HG03095 (cell line): ENCODE results near the gene ENTHD1.

Source experiments
- ATAC-seq: cut with Tn5 transposase; IDR thresholded peaks from one replicate; pipeline ENCODE4 v1.9.1; 2021; ENCODE audit warnings: moderate library complexity; ENCODE audit not compliant: unreplicated experiment

ENTHD1 gene

DNA sequence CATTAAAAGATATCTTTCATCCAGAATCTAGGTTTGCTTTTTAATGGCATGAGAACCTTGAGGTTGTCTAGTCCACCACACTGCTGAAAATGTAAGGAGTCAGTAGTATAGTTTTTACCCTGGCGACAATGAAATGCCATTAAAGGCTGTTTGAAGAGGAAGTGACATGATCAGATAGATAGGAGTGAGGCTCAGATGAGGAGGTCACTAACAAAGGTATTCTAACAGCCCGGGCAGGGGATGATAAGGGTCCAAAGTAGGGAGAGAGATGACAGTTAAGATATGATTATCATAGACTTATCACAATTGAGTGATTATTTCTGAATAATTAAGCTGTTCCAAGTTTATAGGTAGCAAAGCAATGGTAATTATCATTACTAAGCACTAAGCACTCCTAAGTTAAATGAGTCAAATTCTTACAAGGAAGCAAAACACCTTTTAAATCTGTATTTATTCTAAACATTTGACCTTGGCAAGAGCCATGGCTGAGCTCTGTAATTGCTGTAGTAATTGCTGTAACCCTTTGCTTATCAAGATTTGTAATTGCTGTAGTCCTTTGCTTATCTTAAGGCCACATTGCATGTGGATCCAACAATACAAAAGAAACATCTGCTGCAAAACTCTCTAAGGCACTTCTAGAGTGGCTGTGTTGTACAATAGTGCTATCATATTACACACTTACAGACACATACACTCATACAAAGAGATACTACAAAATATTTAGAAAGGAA is 92.6 kb downstream of the ENTHD1 start:
- ATAC-seq = no peak

DNA sequence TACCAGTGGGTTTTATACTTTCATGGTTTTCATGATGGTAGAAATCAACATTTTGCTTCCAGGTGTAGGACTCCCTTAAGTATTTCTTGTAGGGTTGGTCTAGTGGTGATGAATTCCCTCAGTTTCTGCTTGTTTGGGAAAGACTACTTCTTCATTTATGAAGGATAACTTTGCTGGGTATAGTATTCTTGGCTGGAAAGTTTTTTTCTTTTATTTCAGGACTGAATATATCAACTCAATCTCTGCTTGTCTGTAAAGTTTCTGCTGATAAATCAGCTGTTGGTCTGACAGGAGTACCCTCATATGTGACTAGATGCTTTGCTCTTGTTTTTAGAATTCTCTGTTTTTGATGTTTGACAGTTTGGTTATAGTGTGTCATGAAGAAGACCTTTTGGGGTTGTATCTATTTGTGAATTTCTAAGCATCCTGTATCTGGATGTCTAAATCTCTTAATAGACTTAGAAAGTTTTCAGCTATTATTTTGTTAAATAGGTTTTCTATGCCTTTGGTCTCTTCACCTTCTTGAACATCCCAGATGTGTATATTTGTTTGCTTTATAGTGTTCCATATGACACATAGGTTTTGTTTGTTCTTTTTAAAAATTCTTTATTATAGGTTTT is 95.9 kb downstream of the ENTHD1 start:
- no peak for ATAC-seq

DNA sequence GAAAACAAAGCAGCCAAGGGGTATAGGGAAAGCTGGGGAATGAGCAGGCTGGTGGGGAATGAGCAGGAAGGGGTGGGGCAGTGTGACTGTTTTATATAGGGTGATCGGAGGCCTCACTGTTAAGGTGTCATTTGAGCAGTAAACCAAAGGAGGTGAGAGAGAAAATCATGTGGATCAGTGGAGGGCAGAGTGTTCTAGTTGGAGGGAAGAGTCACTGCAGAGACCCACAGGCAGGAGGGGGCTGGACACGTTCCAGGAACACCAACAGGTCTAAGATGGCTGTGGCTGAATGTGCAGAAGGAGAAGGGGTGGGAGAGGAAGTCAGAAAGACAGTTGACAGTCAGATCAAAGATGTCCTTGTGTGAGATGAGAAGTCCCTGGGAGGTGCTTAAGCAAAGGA is 103.8 kb downstream of the ENTHD1 start:
- ATAC-seq = no peak

DNA sequence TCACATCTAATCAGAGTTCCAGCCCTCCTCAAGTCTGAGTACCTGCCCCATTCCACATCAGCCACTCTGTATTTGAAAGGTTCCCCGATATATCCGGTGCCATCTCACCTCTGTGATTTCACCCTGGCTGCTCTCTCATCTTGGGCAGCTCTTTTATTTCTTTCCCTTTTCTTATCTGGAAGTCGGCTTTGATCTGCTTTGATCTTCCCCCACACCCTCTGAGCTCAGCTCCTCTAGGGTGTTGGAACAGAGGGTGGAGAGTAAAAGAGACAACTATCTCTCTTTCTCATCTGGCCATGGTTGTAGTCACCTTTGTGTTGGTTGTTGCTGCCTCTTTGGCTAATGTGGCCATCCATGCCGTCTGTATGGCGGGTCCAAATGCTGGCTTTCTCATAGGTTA is 108.3 kb downstream of the ENTHD1 start:
- no peak for ATAC-seq

DNA sequence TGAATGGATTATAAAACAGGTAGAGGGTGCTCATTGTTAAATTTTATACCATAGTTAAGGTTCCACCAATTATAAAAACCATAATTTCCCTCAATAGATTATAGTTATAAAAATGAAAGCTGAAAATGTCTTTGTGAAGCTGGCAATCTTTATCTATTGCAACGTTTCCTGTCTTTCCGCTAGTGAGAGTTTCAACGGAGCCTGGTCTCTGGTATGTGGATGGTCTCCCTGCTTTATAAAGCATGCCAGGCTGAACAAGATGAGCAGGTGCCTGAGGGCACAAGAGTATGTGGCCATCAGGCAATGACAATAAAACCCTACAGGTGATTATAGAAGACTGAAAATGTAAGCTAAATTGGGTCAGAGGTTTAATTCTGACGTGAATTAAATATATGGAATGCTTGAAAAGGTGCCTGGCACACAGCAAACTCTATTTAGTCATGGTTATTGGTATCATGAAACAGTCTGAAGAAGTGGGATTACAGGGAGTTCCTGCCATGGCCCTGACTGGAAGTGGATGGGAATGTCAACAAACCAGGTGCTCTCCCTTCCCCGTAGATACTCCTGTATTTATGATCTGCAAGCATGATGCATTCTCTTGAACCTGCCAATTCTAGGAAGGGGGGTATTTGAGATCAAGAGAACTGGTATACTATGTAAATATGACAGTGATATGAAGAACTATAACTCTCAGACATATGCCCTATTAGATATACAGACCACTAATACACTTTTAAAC is 115.7 kb downstream of the ENTHD1 start:
- no peak for ATAC-seq

DNA sequence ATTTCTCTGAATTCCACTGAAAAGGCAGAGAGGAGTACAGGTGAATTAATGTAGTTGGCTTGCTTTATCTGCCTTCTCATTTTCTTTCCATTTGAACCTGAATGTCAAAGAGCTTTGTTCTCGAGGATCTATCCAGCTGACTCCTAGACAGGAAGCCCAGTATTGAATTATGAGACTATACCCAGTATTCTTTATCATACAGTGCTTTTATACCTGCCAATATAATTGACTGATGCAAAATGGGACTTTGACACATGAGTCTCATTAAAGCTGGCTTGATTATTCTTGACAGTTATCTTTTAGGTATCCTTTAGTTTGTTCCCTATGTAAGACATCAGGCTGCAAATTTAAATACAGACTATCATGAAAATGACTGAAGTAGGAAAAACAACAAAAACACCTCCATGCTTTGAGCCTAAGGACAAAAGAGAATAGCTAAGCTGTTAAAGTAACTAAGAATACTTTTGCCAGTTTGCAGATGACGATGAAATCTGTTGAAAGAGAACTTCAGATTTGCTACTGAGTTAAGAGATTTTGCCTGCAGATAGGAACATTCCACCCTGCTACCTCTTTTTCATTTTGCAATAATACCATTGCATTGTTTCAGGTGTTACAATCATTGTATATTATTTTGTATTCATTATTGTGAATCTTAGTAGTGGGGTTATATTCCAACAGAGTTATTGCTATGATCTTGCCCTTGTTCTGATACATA is 117.1 kb downstream of the ENTHD1 start:
- no peak for ATAC-seq

DNA sequence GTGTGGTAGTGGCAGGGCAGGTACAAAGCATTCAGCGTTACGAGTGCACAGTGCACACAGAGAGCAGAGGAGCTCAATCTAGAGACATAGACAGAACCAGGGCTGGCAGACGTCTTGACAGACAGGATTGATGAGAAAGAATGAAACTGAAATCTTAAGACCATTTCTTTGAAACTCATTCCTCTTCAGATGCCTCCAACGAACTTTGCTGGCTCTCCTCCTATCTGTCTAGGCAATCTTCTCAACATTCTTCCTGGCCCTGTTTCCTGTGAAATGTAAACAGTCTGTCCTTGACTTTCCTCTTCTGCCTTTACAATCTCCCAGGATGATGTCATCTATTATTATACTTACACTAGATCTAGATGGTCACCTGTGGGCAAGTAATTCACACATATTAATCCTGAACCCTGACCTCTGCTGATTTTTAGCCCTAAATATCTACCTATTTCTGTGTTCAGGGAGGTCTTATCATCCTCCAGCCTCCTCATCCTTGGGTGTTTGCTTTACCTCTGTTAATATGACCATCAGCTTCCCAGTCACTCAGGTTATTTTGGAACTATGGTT is 119.5 kb downstream of the ENTHD1 start:
- no peak for ATAC-seq

DNA sequence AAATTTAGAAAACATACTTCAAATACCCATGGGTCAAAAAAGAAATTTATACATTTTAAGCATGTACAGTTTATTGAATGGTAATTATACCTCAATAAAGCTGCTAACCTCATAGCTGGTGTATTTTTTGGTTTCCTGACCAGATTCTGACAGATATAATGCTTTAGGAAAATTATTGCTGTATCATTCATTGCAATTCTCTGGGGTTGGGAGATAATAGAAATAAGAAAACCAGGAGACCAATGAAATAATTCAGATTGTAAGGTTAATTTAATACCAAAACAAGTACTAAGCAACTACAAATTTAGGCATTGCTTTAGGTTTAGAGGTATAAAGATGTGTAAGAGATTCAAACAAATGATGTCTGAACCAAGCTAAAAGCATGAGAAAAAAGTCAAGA is 120.1 kb downstream of the ENTHD1 start:
- ATAC-seq = no peak

DNA sequence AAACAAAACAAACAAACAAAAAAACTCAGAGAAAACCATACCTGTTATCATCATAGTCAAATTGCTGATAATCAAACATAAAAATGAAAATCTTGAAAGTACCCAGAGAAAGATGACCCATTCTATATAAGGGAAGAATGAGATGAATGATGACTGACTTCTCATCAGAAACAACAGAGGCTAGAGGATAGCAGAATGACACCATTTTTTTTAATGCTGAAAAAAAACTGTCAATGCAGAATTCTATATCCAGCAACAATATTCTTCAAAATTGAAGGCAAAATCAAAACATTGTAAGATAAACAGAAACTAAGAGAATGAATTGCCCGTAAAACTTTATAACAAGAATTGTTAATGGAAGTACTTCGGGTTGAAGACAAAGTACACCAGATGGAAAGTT is 122.1 kb downstream of the ENTHD1 start:
- no peak for ATAC-seq

DNA sequence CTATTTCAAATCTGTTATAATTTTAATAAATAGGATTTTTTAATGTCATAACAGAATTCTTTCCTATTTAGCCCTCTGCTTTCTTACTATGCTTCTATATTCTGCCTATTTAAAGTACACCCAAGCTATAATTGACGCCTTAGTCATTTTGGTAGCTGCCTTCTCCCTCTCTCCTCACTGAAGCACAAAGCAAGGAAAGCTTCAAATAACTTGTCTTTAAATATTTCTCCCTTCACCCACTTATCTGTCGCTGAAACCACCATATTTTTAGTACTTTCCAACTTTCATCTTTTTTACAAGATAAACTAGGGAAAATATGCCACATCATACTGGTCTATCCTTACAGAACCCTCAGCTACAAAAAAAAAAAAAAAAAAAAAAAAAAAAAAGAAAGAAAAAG is 127.9 kb downstream of the ENTHD1 start:
- no peak for ATAC-seq

DNA sequence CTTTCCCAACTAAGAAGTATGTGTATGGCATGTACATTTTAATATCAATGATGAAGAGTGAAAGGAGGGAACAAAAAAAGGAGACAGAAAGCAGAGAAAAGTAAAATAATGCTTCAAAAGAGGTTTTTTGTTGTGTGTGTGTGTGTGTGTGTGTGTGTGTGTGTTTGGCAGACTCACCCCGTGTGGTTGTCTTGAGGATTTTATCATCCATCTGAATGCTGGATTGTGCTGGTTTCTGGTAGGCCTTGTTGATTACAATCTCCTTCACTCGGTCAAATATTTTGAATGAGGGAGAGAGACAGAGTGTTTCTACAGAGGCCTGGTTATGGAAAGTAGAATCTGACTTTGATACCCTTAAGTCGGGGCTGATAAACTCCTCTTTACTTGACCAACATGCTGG is 128.5 kb downstream of the ENTHD1 start:
- ATAC-seq = no peak

DNA sequence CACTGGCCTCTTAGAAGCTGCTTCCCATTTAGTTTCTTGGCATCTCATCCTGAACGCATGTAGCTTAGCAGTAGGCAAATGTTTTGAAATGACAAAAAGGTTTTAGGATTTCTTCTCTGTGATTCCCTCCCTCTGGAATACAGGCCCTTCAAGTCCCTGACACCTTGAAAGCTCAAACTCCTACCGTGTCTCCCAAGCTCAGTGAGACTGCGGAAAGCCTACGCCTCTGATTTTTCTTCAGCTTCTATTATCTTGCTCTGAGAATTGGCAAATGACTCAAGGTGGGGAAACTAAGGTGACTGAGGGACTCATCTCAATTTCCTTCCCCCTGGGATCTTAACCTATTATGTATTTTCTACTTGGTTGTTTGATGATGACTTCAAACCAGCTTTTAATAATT is 130.3 kb downstream of the ENTHD1 start:
- no peak for ATAC-seq

DNA sequence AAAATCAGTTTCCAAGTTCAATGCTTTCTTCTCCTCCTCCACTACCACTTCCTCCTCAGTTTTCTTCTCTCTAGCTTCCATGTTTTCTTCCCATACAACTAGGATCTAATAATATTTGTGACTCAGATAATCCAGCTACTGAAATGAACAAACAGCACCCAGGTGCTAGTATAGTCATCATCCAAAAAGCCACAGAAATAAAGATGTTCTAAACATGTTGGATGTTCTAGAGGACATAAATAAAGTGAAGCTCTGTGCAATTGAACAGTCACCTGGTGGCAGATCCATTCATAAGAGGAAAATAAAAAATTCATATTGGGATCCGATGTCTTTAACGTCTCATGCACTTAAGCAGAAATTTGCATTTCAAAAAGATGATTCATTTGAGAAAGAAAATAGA is 142.8 kb downstream of the ENTHD1 start:
- no peak for ATAC-seq

DNA sequence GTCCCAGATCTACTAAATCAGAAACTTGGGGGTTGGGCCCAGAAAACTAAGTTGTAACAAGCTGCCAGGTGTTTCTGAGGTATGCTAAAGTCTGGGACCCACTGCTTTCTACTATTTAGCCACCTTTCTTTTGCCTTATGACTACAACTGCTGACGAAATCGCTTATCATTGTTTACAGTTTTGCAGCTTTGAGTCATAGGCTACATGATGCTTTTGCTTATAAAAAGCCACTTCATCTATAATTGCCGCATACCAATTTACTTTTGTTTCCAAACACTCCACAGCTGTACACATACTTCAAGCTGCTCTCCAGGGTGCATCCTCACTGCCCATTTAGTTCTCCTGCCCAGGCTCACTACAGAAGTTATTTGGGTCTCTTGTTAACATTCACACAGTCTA is 144.7 kb downstream of the ENTHD1 start:
- no peak for ATAC-seq

DNA sequence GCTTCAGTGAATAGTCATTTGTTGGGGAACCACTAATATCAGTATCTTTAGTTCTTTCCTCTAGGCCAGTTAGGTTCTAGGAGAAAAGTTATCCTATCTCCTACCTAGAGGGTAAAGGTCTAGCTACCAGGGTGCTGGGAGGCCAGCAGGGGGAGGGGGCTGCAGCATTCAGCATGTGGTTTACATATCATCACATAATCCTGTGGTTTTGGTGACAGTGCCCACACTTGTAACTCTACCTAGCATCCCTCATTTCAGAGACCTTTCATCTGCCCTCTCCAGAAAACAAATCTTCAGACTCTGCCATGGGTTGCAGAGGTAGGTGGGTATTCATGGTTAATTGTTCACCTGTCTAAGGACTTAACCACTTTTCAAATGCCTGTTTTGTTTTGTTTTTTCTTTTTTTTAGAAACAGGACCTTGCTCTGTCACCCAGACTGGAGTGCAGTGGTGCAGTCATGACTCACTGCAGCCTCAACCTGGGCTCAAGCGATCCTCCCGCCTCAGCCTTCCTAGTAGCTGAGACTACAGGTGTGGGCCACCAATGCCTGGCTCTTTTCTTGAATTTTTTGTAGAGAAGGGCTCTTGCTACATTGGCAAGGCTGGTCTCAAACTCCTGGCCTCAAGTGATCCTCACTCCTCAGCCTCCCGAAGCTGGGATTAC is 146.8 kb downstream of the ENTHD1 start:
- ATAC-seq = no peak

DNA sequence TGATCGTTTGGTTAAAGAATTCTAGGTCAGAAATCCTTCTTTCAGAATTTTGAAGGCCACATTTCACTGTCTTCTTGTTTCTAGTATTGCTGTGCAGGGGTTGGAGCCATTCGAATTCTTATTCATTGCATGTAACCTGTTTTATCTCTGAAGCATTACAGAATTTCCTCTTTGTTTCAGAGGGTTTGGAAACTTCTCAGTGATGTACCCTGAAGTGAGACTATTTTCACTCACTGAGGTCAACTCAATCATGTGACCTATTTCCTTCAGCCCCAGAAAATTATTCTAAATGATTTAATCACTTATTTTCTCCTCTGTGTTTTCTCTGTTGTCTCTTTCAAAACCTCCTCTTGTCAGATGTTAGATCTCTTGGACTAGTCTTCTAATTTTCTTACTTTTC is 147.8 kb downstream of the ENTHD1 start:
- no peak for ATAC-seq

DNA sequence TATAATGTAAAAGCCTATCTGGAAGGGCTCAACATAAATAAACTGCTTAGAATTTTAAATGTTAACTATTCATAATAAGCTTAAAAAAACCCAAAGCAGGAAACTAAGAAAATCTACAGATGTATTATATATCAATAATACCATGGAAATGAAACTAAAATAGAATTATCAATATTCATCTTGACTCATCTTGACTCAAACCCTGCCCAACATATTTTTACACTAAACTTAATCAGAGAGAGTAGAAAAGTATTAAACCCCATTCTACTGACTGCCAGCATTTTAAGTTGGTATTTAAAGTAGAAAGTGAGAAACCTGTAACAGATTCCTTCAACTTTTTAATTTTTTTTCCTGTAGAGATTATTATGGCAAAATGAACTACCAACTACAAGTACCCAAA is 149.2 kb downstream of the ENTHD1 start:
- no peak for ATAC-seq

DNA sequence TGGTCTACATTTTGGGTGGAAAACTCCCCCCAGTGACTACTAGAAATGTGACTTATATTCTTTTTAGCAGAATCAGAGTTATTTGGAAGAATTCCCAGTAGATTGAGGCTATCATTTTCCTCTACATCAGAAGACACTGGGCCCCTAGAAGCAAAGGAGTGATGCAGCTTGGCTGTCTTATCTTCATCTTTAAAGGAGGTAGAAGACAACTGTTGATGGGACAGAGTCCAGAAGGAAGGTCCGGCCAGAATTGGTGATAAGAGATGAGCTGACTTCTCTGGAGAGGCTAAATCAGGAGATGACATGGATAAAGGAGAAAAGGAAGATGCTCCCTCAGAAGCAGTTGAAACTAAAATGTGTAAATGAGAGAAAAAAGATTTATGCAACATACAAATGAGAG is 149.6 kb downstream of the ENTHD1 start:
- ATAC-seq = no peak

DNA sequence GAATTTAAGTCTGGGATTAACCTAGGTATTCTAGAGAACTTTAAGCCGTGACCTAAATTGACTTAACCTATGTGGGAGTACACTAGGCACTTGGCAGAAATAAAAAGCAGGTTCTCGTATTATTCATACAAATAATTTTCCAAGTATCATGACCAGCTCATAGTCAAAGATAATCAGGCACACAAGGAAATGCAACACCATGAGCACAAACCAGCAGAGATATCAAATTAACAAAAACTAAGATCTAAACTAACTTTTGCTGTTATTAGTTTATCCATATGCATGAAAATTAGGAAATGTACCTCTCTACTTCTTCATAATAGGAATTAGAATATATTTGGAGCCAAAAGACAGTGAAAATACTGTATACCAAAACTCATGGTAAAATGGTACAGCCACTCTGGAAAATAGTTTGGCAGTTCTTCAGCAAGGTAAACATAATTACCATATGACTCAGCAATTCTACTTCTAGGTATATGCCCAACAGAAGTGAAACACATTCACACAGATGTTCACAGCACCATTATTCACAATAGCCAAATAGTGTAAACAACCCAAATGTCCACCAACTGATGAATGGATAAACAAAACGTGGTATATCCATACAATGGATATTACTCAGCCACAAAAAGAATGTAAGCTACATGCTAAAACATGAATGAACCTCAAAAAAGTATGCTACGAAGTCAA is 154.1 kb downstream of the ENTHD1 start:
- ATAC-seq = no peak

DNA sequence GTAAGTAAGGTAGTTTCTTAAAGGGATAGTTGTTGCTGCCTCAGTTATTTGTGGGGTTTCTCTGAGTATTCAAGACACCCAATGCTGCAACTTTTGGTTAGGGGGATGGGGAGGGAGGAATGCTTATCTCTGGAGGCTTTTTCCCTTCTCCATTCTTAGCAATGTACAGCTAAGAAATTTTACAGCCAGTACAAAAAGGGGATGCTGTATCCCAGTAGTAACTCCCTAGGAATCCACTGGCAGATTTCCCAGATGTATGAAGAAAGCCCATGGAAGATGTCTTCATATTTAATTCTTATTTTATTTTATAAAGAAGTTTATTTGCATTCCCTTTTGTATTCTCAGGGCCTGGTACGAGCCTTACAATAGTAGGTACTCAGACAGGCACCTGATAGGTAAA is 154.8 kb downstream of the ENTHD1 start:
- no peak for ATAC-seq
